ENCODE measurements around the gene SNAPC4.

DNA sequence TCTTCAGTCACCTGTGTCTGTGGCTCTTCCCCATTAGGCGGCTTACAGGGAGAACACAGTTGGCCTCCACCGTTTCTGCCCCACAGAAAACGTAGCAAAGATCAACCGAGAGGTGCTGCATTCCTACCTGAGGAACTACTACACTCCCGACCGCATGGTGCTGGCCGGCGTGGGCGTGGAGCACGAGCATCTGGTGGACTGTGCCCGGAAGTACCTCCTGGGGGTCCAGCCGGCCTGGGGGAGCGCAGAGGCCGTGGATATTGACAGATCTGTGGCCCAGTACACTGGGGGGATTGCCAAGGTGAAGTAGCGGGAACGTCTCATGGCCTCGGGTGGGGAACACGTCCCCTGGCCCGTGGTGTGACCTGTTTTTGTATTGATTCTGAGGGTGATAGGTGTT lies 16.9 kb upstream of the SNAPC4 start:
- TF ChIP-seq EP300 (IDR thresholded peaks at IDR 0.05; ENCODE audit: borderline replicate concordance in 1 of 2, low read depth in 2 of 2, low read length in 2 of 2) (no peak), CREB1 (IDR thresholded peaks at IDR 0.05) (no peak), SIN3A (conservative IDR thresholded peaks at IDR 0.05 in 1 of 2, IDR thresholded peaks at IDR 0.05 in 1 of 2; ENCODE audit: low read depth in 1 of 2, low read length in 2 of 2) (no peak), MAX (IDR thresholded peaks at IDR 0.05) (no peak), POLR2A (IDR thresholded peaks at IDR 0.05; ENCODE audit: control extremely low read depth in 1 of 2, low read depth in 2 of 2, low read length in 2 of 2) (no peak), CTCF (IDR thresholded peaks at IDR 0.05; ENCODE audit: control extremely low read depth in 1 of 3, insufficient read depth in 1 of 3, low read depth in 1 of 3, low read length in 3 of 3) (no peak), ZNF274 (IDR thresholded peaks at IDR 0.05; ENCODE audit: borderline replicate concordance, extremely low read depth, low read length) (no peak)
